Epithelial cell of prostate (primary cell): ENCODE data around the gene CTTN.
"Not testable (repeated sequence)": the region's sequence is repeated elsewhere in the genome, so short reads cannot be mapped to it uniquely, and the experiment has no call there.

Experiments
- DNase-seq: peaks from one replicate; pipeline ENCODE4 v3.0.0-alpha.2; 2011; ENCODE audit warnings: low read depth, low spot score
- H3K27ac ChIP-seq: fragments of 450-650 bp; 2 replicates; pipeline ENCODE4 v1.5.1; 2017; ENCODE audit warnings: mild to moderate bottlenecking

CTTN gene

DNA sequence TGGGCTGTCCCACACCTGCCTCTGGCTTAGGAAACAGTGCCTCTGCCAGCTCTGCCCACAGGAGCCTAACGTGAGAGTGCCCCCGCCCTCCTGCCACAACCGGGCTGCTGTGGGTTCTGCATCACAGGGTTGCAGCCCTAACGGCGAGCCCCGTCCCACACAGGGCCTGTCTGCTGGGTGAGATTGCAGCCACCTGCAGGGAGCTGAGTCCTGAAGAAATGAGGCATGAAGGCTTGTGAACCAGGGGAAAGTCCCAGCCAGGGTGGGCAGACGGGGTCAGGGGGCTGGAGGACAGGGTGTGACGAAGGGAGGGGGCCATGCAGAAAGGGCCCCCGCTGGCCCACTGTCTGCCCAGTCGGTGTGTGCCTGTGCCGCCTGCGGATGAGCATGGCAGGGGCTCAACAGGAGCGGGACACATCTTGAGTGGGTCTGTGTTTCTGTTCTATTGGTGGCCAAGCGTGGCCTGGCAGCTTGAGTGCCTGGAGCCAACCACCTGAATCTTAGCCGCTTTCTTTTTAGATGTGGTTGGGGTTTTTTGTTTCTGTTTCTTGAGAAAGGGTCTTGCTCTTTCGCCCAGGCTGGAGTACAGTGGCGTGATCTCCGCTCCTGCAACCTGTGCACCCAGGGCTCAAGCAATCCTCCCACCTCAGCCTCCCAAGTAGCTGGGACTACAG lies 38.9 kb downstream of the CTTN start:
- DNase-seq: no peak
- H3K27ac ChIP-seq: no peak overlapping the region

- H3K27ac ChIP-seq: no peak overlapping the region
- no peak for DNase-seq
These were observed 41.9 kb downstream of the CTTN start for GRCh38 chr11:70440206-70440605.

DNA sequence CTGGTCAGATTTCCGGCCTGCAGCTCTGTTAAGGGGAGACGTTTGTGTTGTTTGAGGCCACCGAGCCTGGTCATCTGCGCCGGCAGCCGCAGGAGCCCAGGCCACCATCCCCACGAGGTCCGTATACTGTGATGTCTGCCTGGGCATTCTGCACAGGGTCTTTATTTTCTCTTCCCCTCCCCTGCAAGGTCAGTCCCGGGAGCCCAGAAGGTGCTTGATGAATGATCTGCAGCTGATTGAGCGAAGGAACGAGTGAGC lies 45.4 kb downstream of the CTTN start:
- H3K27ac ChIP-seq: no peak overlapping the region
- no peak for DNase-seq

- H3K27ac ChIP-seq: no peak overlapping the region
- no peak for DNase-seq
These were observed 46.8 kb downstream of the CTTN start for GRCh38 chr11:70445091-70445490.

DNA sequence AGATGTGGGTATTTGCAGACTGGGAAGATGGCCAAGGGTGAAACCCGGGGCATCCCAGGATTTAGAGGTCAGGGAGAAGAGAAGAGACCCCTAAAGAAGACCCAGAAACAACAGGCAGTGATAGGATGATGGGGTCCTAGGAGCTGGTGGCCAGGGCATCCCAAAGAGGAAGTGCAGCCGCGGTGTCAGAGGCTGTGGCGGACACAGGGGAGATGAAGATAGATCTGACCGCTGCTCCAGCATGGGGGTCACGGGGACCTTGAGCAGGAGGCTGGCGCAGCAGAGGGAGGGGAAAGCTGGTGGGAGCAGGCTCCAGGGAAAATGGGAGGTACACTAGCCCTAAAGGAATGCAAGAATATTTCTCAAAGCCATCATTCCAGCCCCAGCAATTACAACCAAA lies 47.3 kb downstream of the CTTN start:
- H3K27ac ChIP-seq: no peak overlapping the region
- DNase-seq: no peak

DNA sequence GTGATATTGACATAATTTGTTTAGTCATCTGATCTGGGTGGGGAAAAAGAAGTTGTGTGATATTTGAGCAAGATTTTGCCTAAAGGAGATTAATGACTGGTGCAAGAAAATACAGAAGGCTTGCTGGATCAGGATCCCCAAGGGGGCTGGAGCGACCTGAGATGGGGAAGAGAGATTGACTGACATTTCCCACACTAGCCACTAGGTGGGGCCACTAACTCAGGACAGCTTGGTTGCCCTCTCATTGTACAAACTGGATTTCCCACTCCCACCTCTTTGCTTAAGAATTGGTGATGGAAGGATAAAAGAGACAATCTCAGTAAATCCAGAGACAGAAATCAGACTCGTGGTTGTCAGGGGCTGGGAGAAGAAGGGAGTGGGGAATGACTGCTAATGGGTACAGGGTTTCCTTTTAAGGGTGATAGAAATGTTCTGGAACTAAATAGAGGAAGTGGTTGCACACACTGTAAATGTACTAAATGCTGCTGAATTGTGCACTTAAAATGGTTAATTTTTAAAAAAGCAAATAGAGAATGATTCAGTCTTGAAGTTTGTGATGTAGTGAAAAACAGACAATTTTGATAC lies 50.7 kb downstream of the CTTN start:
- H3K27ac ChIP-seq: no peak overlapping the region
- no peak for DNase-seq

DNA sequence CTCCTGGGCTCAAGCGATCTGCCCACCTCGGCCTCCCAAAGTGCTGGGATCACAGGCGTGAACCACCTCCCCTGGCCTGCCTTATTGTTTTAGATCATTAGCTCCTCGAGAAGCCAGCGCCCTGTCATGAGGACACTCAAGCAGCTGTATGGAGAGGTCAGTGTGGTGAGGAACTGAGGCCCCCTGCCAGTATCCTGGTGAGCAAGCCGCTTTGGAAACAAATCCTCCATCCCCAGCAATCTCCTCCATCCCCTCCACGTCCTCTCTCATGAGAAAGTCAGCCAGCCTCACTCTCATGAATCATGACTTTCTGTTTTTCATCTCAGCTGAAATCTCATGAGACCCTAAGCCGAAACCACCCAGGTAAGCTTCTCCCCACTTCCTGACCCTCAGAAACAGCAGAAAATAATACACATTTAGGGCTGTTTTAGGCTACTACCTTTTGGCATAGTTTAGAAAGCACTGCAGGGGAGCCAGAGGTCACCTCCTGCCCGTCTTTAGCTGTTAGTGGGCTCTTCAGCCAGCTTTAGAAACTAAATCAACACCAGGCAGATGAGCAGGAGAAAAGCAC lies 56.0 kb downstream of the CTTN start:
- no peak overlapping the region for H3K27ac ChIP-seq
- no peak for DNase-seq

DNA sequence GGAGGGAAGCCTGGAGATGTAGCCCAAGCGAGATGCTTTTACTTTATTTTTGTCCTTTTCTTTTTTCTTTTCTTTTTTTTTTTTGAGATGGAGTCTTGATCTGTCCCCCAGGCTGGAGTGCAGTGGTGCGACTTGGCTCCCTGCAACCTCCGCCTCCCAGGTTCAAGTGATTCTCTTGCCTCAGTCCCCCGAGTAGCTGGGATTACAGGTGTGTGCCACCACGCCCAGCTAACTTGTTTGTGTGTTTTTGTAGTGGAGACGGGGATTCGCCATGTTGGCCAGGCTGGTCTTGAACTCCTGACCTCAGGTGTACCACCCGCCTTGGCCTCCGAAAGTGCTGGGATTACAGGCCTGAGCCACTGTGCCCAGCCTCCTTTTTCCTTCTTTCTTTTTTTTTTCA lies 56.5 kb downstream of the CTTN start:
- not testable (repeated sequence) for H3K27ac ChIP-seq, DNase-seq

DNA sequence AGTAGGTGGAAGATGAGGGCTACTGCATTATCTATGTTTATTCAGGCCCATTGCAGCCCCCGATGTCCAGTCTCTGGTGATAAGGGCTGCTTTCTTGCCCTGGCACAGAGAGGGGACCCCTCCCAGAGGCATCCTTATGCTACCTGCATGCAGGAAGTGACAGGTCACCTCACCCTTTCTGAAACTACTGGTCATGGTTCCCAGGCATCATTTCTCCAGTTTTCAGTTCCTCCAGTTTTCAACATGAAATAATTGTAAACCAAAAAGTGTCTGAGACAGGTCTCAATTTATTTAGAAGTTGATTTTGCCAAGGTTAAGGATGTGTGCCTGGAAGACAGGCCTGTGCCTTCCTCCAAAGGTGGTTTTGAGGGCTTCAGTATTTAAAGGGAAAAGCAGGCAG lies 57.0 kb downstream of the CTTN start:
- no peak for DNase-seq
- H3K27ac ChIP-seq: no peak overlapping the region

- H3K27ac ChIP-seq: no peak overlapping the region
- DNase-seq: no peak
These were observed 58.7 kb downstream of the CTTN start for GRCh38 chr11:70456921-70457532.

GRCh38 chr11:70458736-70459135 lies 60.4 kb downstream of the CTTN start:
- DNase-seq: no peak
- no peak overlapping the region for H3K27ac ChIP-seq

GRCh38 chr11:70460111-70460510 lies 61.8 kb downstream of the CTTN start:
- DNase-seq: no peak
- H3K27ac ChIP-seq: no peak overlapping the region

GRCh38 chr11:70460964-70461363 lies 62.6 kb downstream of the CTTN start:
- DNase-seq: no peak
- no peak overlapping the region for H3K27ac ChIP-seq

DNA sequence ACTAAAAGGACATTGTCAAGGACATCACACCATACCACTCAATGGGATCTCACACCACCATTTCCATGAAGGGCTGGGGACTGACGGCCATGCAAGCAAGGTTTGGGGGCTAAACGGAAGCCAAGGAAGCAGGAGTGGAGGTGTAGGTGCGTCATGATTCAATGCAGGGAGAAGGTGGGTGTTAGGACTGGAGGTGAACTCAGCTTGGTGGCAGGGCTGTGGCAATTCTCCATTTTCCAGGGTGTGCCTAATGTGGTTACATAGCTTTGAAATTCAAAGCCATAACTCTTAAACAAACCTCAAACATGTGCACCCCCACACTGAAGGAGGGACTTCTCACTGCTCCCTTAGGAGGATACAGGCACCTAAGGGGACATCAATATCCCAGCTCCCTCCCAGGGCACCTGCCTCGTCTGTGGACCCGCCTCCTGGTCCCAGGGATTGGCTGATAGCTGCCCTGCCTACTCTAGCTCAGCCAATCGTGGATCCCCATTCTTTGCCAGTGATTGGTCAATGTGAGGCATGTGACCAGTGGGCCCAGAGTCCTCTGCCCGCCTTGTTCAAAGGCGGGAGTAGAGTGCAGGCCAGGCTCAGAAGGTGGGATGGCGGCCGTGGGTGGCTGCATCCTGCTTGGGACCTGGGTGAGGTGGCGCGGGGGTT lies 64.6 kb downstream of the CTTN start:
- DNase-seq: no peak
- H3K27ac ChIP-seq: no peak overlapping the region

DNA sequence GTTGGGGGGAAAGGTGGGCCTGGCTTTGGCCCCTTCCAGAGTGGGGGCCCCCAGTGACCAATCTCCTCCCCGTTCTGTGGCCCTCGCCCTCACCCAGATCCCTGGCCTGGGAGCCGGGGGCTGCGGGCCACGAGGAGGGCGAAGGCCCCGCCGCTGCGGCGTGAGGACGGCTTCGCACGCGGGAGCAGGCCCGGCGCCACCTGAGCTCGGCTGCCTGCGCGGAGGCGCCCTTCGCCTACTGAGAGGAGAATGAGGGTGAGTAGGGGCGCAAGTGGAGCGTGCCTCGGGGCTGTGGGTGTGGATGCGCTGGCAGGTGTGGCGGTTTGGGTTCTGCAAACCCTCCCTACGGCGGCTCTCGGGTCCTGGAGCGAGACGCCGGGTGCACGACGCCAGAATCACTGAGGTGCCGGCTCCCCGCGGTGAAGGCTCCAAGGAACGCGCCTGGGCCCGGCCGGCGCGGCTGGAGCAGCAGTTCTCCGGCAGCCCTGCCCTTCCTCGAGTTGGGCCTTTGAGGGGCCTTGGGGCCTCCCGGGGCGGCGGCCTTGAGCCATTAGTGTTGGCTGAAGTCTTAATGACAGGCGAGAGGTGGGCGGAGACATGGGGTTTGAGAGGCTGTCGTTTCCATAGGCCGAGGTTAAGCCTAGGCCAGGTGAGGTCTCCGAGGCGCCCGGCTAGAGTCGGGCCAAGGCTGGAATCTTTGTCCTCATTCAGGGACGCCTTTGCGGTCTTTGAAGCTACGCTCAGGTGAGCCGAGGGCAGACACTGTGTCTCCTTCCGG lies 65.3 kb downstream of the CTTN start:
- no peak for DNase-seq
- H3K27ac ChIP-seq: no peak overlapping the region

DNA sequence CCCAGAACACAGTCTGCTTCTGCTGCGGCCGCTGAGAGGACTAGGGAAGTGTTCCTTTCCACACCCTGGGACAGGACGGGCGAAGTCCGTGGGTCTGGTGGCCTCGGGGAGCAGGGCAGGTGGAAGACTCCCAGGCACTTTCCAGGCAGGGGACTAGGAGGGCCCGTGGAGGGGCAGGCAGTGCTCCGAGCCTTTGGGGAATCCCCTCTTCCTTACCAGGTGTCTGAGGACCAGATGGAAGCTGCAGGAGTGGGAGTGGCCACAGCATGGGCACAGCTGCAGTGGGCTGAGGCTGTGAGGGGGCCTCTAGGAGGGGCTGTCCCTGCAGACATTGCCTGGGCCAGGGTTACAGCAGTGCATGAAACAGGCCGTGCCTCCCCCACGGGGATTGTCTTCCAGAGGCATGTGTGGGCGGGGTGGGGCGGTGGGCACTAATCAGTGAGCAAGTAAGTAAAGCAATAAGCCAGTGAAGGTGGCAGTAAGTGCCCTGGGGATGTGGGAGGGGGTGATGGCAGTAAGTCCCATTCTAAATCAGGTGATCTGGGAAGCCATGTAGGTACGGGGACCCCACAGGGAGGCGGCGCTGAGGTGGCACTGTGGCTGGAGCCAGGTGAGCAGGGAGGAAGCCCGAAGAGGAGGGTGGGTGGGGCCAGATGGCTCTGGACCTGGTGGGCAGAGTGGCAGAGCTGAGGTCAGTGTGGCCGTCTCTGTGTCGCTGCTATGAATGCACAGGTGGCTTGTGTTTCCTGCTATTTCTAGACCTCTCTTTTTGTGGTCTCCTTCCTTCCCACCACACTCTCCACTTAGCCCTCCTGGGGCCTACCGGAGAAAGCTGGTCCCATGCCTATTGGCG lies 66.4 kb downstream of the CTTN start:
- DNase-seq: no peak
- no peak overlapping the region for H3K27ac ChIP-seq

- DNase-seq: no peak
- H3K27ac ChIP-seq: no peak overlapping the region
These were observed 67.8 kb downstream of the CTTN start for GRCh38 chr11:70466154-70466553.

DNA sequence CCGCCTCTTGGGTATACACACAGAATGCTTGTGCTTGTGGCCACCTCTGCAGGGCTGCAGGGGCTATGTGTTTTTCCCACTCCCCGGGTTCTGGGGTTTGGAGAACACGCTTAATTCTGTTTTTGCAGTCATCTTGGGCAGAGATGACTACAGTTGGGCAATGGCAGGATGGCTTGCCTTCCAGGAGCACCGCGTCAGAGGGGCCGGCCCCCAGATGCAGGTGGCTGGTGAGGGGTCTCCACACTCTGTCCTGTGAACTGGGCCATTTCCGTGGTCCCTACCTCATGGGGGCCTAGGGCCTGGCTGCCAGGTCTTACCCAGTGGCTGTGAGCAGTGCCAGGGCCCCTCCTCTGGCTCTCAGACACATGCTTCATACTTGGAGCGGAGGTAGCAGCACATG lies 68.3 kb downstream of the CTTN start:
- DNase-seq: no peak
- H3K27ac ChIP-seq: no peak overlapping the region

DNA sequence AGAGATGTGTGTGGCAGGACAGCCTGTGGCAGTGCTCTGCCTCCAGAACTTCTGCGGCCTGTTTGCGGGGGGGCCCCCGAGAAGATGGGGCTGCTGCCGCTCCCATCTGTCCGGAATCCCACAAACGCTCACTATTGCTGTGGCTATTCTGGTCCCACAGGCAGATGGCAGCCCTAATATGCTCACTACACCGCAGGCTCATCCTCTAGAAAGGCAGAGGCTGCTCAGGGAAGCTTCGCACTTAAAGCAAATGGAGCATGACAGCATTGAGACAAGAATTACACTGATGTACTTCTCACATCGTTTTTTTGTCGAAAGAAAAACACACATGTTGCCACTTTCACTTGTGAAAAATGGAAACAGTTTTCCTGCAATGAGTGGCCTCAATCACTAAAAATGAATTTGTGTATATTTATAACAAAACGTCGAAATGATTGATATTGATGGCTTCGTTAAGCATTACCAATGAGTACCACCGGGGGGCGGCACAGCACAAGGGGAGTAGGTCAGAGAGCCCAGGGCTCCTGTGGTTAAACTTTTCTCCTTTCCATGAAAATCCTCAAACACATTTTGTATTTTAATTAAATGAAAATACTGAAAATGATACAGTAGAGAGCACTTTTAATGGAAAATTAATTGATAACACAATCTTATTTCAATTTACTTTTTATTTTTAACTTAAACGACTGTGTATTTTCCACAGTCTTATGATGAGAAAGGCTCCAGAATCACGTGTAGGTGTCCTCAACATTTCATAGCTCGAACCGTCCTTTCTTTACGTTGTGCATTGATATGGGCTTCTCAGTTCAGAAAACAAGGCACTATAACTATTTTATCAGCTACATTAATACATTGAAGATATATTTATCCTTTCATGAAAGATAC lies 69.1 kb downstream of the CTTN start:
- H3K27ac ChIP-seq: no peak overlapping the region
- DNase-seq: no peak
